Measurements from ENCODE around the gene FAM13A.

GRCh38 chr4:89055157-89056080, 1.6 kb downstream of the FAM13A start:
- TF ChIP-seq CTCF (IDR thresholded peaks at IDR 0.05) (no peak), POLR2A (IDR thresholded peaks at IDR 0.05) (no peak)
